ENCODE results near the gene FGD3.

The FGD3 gene

DNA sequence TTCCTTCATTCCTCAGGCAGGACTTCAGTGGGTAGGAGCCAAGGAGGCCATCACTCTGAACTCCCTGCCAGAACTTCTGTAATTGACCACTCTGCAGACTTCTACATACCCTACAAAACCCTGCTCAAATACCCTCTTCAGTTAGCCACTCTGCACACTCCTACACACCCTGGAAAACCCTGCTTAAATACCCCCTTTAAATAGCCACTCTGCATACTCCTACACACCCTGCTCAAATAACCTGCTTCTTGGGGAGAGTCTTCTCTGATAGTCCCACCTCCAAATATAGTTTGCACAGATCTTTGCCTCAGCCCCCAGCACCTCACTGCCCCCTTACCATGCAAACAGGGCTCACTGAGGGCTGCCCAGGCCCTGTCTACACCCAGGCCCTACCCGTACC, 130.0 kb downstream of the FGD3 start:
- no peak for DNase-seq

DNA sequence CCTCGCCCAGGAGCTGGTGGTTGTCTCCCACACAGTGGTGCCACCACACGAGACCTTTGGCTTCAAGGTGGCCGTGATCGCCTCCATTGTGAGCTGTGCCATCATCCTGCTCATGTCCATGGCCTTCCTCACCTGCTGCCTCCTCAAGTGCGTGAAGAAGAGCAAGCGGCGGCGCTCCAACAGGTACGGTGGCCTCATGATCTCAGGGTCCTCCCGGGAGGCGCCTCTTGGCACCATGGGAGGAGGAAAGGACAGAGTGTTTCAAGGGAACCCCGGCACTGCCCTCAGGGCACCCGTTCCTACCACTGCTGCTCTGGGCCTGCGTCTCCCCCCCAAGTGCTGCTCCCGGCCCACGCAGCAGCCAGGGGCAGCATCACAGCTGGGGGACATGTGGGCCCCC, 130.5 kb downstream of the FGD3 start:
- DNase-seq: no peak

DNA sequence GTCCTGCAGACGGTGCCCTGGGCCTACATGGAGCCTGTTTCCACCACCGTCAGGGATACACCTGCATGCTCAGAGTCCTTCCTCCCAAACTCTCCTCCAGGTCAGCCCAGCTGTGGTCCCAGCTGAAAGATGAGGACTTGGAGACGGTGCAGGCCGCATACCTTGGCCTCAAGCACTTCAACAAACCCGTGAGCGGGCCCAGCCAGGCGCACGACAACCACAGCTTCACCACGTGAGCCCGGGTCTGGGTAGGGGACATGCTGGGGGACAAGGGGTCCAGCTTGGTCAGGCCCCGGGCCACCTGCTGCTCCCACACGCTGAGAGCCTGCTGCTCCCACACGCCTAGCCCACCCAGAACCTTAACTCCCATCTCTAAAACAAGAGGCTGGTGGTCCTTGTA, 132.0 kb downstream of the FGD3 start:
- DNase-seq: no peak

GRCh38 chr9:93080406-93080805, 133.1 kb downstream of the FGD3 start:
- no peak for DNase-seq

DNA sequence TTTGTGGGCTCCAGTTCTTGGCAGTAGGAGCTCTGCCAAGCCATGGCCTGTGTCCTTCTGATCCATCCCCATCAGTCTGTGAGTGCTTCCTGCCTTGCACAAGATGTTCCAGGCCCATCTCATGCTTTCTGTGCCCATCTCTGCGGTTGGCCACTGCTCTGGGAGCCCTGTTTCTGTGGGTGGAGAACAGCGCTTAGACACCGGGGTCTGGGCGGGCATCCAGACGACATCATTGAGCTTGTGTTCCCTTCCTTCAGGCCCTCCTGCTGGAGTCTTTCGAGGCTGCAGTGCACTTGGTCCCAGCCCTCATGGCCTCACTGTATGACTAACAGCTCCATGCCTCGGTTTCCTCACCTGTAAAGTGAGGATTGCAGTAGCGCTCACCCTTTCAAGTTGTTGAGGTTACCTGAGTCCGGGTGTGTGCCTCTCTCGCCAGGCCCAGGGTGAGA, 133.8 kb downstream of the FGD3 start:
- DNase-seq: no peak

GRCh38 chr9:93081931-93082330, 134.6 kb downstream of the FGD3 start:
- DNase-seq: no peak

DNA sequence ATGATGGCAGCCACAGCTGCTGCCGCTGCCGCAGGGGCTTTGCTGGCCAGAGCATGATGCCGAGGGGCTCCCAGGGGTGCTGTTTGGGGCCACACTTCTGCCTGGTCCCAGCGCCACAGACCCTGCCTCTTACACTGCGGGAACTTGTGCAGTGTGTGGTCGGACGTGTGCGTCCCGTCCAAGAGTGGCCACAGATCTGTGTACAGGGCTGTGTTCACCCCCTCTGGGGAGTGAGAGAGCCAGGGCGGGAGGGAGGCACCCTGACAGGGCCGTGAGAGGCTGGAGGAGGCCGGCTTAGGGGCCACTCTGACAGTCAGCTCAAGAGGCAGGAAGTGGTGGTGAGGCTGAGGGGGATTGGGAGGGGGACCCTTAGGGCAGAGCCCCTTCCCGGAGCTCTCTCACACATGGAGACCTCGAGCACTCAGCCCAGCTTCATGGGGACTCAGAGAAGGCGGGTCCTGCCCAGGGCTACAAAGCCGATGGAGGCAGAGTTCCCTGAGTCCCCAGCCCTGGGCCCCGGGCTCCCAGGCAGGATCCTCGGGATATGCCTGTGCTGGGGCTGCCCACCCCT, 135.6 kb downstream of the FGD3 start:
- no peak for DNase-seq

GRCh38 chr9:93083592-93084470, 136.5 kb downstream of the FGD3 start:
- DNase-seq: no peak

- no peak for DNase-seq
Measured at GRCh38 chr9:93084471-93084881, 137.2 kb downstream of the FGD3 start.

DNA sequence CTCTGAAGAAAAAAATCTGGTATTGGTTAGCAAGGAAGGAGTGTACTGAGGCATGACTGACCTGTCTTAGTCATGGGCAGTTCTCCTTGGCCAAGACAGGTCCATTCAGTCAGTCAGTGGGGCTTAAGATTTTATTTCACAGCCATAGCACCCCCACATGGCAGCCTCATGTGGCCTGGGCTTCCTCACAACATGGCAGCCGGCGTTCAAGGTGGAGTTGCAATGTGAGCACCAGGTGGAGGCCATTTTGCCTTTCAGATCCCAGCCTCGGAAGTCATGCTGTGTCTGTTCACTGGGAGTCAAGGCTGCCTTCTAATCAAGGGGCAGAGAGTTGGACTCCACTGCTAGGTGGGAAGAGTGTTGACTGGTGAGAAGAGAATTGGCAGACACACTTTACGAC, 138.4 kb downstream of the FGD3 start:
- no peak for DNase-seq
